NCI-H748 (cell line): ENCODE results near the gene RBM20.
"Not testable (repeated sequence)": the region's sequence is repeated elsewhere in the genome, so short reads cannot be mapped to it uniquely, and the experiment has no call there.

Experiments used
- DNase-seq: peaks from one replicate; lab custom pipeline; 2025; ENCODE audit not compliant: unreplicated experiment; lab: John Stamatoyannopoulos, UW

The RBM20 gene

GRCh38 chr10:110758128-110758765 is 114.1 kb downstream of the RBM20 start:
- DNase-seq: no peak

DNA sequence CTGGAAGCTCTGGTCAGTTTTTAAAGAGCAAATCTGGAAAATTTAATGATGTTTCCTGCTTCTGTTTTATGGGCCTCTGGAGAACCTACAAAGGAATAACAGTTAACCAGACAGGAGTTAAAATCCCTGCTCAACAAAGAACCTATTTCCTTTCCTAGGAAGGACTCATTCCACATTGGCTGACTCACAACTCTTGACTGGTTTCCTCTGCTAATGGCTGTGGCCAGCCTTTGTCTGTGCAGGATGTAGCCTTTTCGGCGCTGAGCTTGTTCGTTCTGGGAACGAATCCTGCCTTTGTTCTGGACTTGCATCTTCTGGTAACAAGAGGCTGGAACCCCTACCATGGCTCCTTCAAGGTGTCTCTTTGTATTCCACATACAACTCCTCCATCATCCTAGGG is 114.8 kb downstream of the RBM20 start:
- no peak for DNase-seq

DNA sequence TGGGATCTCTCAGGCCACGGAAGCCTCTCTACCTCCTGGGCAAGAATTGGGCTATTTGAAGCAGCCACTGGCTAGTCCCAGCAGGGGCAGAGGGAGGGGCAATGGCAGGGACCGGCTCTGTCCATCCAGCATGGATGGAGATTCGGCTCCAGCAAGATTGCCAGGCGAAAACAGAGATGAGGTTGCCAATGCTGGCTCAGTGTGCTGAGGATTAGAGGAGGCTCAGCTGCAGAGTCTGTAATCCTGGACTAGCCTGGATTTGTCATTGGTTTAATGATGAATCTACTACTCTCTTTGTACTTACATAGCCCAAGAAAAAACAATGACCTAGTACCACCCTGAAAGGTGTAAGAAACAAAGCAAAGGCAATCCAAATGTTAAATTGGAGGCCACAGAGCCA is 115.4 kb downstream of the RBM20 start:
- DNase-seq: no peak

DNA sequence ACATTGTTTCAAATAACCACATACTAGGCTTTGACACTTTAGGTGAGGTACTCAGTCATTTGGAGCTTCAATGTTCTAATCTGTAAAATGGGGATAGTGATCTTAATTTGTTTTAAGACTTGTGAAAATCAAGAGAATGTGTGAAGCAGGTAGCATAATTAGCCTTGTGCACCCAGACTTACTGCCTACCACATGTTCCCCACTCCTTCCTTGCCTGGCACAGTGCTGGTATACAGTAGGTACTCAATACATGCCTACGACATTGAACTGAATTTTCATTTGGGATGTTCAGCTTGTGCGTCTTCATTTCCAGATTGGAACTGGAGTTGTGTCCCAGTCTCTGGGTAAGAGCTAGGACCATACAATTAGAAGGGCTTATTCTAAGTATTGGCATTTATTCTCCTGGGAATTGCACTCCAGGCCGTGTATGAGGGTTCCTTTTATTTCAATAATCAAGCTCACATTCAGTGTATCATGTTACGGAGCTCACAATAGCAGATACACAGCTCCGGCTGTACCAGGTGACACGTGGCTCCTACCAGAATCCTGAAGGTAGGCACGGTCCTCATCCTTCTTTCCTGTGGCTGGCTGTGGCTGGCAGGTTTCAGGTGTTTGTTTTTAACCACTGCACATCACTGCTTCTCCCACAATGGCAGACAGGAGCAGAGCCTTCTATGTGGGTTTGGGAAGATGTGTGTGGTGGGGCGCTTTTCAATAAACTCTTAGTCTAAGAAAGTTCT is 118.1 kb downstream of the RBM20 start:
- DNase-seq: peak; percentile 70

GRCh38 chr10:110762849-110763211 is 118.7 kb downstream of the RBM20 start:
- DNase-seq: no peak

- no peak for DNase-seq
These were observed 120.2 kb downstream of the RBM20 start for GRCh38 chr10:110764378-110764777.

DNA sequence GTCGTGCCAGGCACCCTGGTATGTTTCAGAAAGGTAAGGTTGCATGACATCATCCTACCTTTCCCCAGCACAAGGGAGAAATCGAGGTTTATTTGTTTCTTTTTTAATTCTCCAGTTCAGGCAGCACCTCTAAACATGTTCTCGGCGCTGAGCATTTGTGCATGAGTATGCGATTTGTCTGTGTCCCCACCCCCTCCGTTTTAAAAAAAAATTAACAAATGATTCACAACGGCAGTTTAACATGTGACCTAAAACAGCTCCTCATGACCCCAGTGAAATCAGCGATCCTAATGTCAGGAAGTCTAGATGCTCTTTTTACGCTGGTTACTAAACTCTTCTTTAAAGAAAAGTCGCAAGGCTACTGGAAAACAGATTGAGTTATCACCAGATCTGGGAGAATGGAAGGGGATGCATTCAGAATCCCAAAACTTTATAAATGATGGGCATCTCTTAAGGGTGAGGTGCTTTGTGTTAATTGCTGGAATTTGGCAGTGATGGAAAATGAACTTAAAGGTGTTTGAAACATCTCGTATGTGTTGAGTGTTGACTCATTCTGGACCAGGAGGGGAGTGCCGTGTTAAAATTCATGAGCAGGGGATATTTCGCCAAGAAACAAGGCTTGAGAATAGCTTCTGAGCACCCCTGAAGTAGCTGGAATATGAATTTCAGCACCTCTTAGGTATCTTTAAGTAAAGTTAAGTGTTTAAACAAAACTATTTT is 120.8 kb downstream of the RBM20 start:
- no peak for DNase-seq

GRCh38 chr10:110765513-110766319 is 121.6 kb downstream of the RBM20 start:
- DNase-seq: no peak

GRCh38 chr10:110767601-110768000 is 123.5 kb downstream of the RBM20 start:
- not testable (repeated sequence) for DNase-seq

GRCh38 chr10:110770243-110770642 is 126.1 kb downstream of the RBM20 start:
- no peak for DNase-seq

GRCh38 chr10:110771486-110771885 is 127.3 kb downstream of the RBM20 start:
- no peak for DNase-seq

GRCh38 chr10:110771991-110772390 is 127.9 kb downstream of the RBM20 start:
- DNase-seq: no peak

GRCh38 chr10:110772454-110773025 is 128.4 kb downstream of the RBM20 start:
- DNase-seq: no peak

DNA sequence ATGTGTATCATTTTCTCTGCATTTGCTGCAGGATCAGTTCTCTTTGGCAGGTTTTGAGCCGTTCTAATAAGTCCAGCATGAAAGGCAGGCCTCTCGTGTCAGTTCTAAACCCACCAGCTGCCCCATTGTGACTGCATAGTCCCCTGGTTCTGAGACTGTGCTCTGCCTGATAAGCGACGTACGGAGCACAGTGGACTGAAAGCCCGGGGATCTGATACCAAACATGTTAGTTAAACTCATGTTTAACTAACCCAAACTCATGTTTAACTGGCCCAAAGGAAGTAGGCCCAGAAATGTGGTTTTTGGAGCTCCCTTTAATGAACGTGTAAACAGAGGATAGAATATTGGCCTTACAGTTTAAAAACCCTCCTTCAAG is 129.5 kb downstream of the RBM20 start:
- no peak for DNase-seq

- no peak for DNase-seq
These were observed 130.2 kb downstream of the RBM20 start for GRCh38 chr10:110774069-110775019.

DNA sequence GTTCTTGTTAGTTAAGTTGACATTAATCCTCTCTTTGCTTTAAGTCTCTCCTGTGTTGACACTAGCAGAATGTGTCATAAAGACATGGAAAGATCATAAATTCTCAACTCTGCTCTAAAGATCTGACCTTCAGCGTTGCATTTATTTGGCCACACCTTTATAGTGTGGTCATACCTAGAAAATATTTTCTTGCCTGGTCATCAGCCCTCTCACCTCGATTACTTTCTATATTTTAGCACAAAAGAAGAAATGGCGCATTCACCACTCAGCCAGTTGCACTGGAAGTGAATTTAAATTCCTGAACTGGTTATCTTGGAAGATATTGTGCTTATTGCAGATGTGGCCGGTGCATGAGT is 130.9 kb downstream of the RBM20 start:
- no peak for DNase-seq

DNA sequence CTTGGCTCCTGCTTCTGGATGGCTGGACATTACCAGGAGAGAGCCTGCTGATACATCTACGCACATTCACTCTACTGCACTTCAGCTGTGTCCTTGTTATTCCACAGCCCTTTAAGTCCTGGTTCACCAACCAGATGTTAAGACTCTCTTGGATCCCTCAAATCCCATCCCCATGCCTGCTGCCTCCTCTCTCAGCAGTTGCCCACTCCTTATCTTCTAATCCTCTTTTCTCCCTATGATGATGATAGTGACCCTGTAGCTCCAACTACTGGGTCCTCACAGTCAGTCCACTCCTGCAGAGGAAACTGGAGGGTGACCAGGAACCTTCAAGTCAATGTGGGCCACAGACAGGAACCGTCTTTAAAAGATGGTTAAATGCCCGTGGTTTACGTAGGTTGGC is 131.3 kb downstream of the RBM20 start:
- no peak for DNase-seq

DNA sequence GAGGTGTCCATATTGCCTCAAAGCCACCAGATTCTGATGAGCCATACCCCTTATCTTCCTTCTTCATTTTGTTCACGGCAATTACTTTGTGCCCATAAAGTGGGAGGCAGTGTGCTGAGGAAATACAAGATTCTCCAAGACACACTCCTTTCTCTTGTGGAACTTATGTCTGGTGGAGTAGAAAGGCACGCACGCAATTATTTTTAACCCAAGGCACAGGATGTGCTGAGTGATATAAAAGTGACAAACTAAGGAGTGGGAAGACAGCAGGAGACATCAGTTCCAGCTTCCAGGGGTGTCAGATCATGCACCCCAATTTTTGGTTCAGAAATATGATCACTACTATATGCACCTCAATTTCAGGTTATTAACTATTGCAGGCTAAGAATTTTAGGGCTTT is 132.9 kb downstream of the RBM20 start:
- DNase-seq: no peak

DNA sequence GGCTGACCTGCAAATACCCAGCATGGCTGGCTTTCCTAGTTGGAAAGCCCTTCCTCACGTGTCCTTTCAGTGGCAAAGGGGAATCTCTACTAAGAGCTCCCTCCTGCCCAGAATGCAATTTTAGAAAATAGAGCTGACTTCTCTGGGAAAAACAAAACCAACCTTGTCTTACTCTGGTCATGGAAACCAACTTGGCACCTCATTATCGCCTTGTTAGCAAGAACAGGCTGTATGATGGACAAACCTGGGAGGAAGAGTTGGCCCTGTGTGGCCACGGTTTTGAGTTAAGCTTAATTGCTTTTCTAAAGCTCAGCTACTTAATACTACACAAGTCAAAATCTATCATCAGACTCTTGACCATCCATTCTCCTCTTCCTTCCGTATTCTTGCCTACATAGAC is 133.5 kb downstream of the RBM20 start:
- DNase-seq: no peak

DNA sequence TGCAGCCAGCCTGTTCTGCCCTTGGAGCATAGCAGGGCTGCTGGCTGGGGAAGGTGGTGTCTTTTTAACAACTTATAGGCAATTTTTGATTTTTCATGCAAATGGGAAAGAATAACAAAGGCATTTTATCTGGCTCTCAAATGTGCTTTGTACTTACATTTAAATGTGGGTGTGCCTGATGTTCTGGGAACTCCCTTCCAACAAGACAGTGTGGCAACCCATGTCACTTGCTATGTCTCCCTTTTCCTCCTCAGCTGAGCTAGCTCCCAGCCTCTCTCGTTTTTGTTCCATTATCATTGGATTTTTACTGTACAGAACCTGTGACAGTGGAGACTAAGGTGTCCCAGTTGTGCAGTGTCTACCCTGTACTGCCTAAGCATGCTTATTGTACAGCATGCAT is 134.1 kb downstream of the RBM20 start:
- no peak for DNase-seq
